ENCODE data around the gene PTTG1IP.

DNA sequence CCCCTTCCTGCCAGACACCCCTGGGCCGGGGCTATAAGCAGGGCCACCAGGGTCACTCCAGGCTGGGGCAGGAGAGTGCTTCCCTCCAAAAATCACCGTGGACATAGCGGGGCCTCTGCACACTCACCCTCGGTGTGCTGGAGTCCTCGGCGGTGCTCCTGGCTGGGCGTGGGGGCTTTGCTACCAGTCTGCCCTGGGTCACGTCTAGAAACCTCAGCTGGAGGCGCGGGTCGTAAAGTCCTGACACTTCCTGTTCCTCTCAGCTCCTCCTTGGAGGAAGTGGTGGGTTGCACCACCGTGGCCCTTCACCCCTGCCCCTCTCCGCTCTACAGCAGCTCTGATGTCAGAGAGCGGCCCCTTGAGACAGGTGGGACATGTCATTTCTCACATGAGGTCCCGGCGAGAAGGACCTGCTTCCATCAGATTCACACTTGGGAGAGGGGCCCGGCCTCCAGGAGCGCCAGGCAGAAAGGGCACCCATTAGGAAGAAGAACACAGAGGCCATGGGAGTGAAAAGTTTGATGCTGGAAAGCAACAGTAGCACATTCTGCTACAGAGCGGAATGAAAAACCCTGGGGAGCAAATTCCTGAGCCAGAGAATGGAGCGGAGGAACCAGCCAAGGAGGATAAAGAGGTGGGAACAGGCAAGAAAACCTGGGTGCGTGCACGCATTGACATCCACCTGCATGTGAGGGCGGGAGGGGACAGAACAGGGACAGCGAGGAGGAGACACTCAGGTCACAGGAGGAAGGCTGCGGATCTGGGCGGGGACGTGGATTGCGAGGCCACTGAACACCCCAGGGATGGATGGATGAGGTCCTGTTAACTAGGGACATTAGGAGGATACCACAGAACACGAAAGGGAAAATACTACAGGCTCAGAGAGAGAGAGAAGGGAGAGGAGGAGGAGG lies 47.5 kb upstream of the PTTG1IP start, which contains the start of gene ITGB2:
- TF ChIP-seq TCF7L2 (IDR thresholded peaks at IDR 0.05; ENCODE audit: borderline replicate concordance, low read depth, low read length) (no peak), ZNF514 (tag by site-specific recombination; IDR thresholded peaks at IDR 0.05) (no peak), ZNF280D (tag by site-specific recombination; IDR thresholded peaks at IDR 0.05) (no peak), TSHZ1 (tag by site-specific recombination; IDR thresholded peaks at IDR 0.05; ENCODE audit: borderline replicate concordance) (no peak), SETDB1 (IDR thresholded peaks at IDR 0.05; ENCODE audit: insufficient read length, low read length) (no peak), ZNF76 (tag by site-specific recombination; IDR thresholded peaks at IDR 0.05; ENCODE audit: borderline replicate concordance, low read depth) (no peak), ZNF169 (tag by site-specific recombination; IDR thresholded peaks at IDR 0.05) (no peak), ZNF600 (tag by site-specific recombination; IDR thresholded peaks at IDR 0.05) (no peak), ZNF488 (tag by site-specific recombination; IDR thresholded peaks at IDR 0.05) (no peak), RBAK (tag by site-specific recombination; IDR thresholded peaks at IDR 0.05) (no peak), PATZ1 (tag by site-specific recombination; IDR thresholded peaks at IDR 0.05) (no peak)

Measured in HEK293 (cell line).